PC-3 (cell line): ENCODE data around the gene SLC22A1. TPM values are rescaled to one million over a fixed set of nuclear protein-coding genes. Genes with fewer than 3 reads are reported as not detected.

ENCODE experiments used
- ATAC-seq: fragments of 200-7000 bp; cut with Tn5 transposase; 2 replicates; pipeline ENCODE4 v1.9.1; 2020; ENCODE audit warnings: mild to moderate bottlenecking, moderate library complexity
- BruUV-seq: library from RNA; stranded (reverse); fragments of 400-500 nt; replicated peaks from 2 replicates; lab custom pipeline; 2021; lab: Mats Ljungman, UMichigan
- CTCF ChIA-PET: fragments of 300-600 bp; sonication (Branson Sonifier 250); formaldehyde crosslinking; loops from one replicate; lab custom pipeline; 2022; ENCODE audit warnings: antibody characterized with exemption; lab: Charles Lee
- POLR2A ChIA-PET: fragments of 300-600 bp; sonication (Branson Sonifier 250); formaldehyde crosslinking; loops from one replicate; lab custom pipeline; 2022; ENCODE audit warnings: antibody characterized with exemption; ENCODE audit not compliant: unreplicated experiment; lab: Charles Lee
- DNase-seq: peaks from one replicate; pipeline ENCODE4 v3.0.0-alpha.2; 2015
- H2AFZ ChIP-seq: fragments of 300-600 bp; sonication (generic); 2 replicates; pipeline ENCODE4 v1.6.0; 2016; ENCODE audit warnings: antibody characterized with exemption, low read length
- H3F3A ChIP-seq: fragments of 300-600 bp; sonication (generic); one replicate; pipeline ENCODE4 v1.6.0; 2017; ENCODE audit warnings: antibody characterized with exemption, low read length, control low read depth, mild to moderate bottlenecking; ENCODE audit not compliant: unreplicated experiment
- H3K27ac ChIP-seq: fragments of 300-600 bp; sonication (generic); 2 replicates; pipeline ENCODE4 v1.5.1; 2016; ENCODE audit warnings: mild to moderate bottlenecking, low read length
- H3K27me3 ChIP-seq: fragments of 300-600 bp; sonication (generic); 2 replicates; pipeline ENCODE4 v1.6.1; 2016; ENCODE audit warnings: low read length, mixed read lengths
- H3K36me3 ChIP-seq: fragments of 300-600 bp; sonication (generic); 2 replicates; pipeline ENCODE4 v1.6.1; 2016; ENCODE audit warnings: low read depth, mixed run types, low read length, mixed read lengths
- H3K4me1 ChIP-seq: fragments of 300-600 bp; sonication (generic); 2 replicates; pipeline ENCODE4 v1.5.1; 2016; ENCODE audit warnings: low read length; ENCODE audit not compliant: insufficient read depth
- H3K4me2 ChIP-seq: fragments of 300-600 bp; sonication (generic); 2 replicates; pipeline ENCODE4 v1.6.0; 2016; ENCODE audit warnings: low read length
- H3K4me3 ChIP-seq: fragments of 300-600 bp; sonication (generic); 2 replicates; pipeline ENCODE4 v1.5.1; 2016; ENCODE audit warnings: mild to moderate bottlenecking, low read length, mixed read lengths
- H3K79me2 ChIP-seq: fragments of 300-600 bp; sonication (generic); 2 replicates; pipeline ENCODE4 v1.6.1; 2017; ENCODE audit warnings: low read length, mixed read lengths
- H3K9ac ChIP-seq: fragments of 300-600 bp; sonication (generic); 2 replicates; pipeline ENCODE4 v1.6.0; 2016; ENCODE audit warnings: mild to moderate bottlenecking, low read length
- H3K9me2 ChIP-seq: fragments of 300-600 bp; sonication (generic); replicated peaks from 2 replicates; pipeline ENCODE4 v1.6.1; 2016; ENCODE audit warnings: mixed run types, low read length, mixed read lengths
- H3K9me3 ChIP-seq: fragments of 300-600 bp; sonication (generic); 2 replicates; pipeline ENCODE4 v1.6.1; 2016; ENCODE audit warnings: low read length, mixed read lengths
- H4K20me1 ChIP-seq: fragments of 300-600 bp; sonication (generic); 2 replicates; pipeline ENCODE4 v1.6.1; 2016; ENCODE audit warnings: low read length, mixed read lengths
- CTCF ChIP-seq: fragments of 300-600 bp; sonication (generic); conservative IDR thresholded peaks from 2 replicates; pipeline ENCODE4 v1.5.1; 2017; ENCODE audit warnings: antibody characterized with exemption, low read depth, mild to moderate bottlenecking, low read length
- EZH2 ChIP-seq: fragments of 300-600 bp; sonication (generic); IDR thresholded peaks from one replicate; pipeline ENCODE4 v1.6.1; 2017; ENCODE audit warnings: antibody characterized with exemption, mild to moderate bottlenecking, low read length; ENCODE audit not compliant: unreplicated experiment
- EZH2phosphoT487 ChIP-seq: fragments of 300-600 bp; sonication (generic); IDR thresholded peaks from 2 replicates; pipeline ENCODE4 v1.6.1; 2018; ENCODE audit warnings: mild to moderate bottlenecking, antibody characterized with exemption, low read length, borderline replicate concordance
- intact Hi-C: fragments of 100-400 bp; cut with micrococcal nuclease; formaldehyde crosslinking; loops from 2 replicates; pipeline ENCODE4 v1.9.0; 2023
- total RNA-seq: library from RNA; depleted of rRNA; stranded (reverse); fragments of >200 nt; gene quantifications from 2 replicates; pipeline ENCODE4 v1.2.3, GENCODE V29; 2014

SLC22A1 gene
- total RNA-seq, 1 experiment from 2014 or later = 10.2 TPM

DNA sequence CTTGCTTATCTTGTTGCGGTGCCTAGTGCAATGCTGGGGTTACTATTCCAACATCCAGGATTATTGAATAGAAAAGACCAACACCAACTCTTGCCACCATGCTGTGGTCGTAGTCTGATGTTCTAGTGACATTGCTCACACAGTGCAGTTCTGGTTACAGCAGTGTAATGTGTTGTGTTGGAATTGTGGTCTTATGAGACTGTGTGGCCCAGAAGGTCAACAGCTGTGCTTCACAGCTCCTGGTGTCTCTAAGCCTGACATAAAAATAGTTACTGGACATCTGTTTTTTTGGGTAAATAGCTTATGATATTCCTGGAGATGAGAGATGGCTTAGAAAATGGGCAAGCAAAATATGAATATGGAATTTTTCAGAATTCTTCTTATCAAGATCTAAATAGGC is 79.4 kb downstream of the SLC22A1 start:
- no peaks in the 10 kb centered on the region for H3K27me3 ChIP-seq
- H2AFZ ChIP-seq = no peak overlapping the region
- H3K9ac ChIP-seq = no peak overlapping the region
- H3K4me2 ChIP-seq = no peak overlapping the region
- H3K79me2 ChIP-seq = no peaks in the 10 kb centered on the region
- BruUV-seq = no TSS peak
- no peaks in the 10 kb centered on the region for H3F3A ChIP-seq
- no peak for DNase-seq
- H3K9me2 ChIP-seq = no peaks in the 10 kb centered on the region
- CTCF ChIA-PET = no interaction called here
- no peak overlapping the region for H3K4me3 ChIP-seq
- H3K9me3 ChIP-seq = no peaks in the 10 kb centered on the region
- POLR2A ChIA-PET = no interaction called here
- no peak for TF ChIP-seq EZH2
- no peak for TF ChIP-seq CTCF
- no peak for TF ChIP-seq EZH2phosphoT487
- H3K4me1 ChIP-seq = no peaks in the 10 kb centered on the region; the same call in 1 of the 2 replicates
- no peaks in the 10 kb centered on the region for H4K20me1 ChIP-seq
- H3K36me3 ChIP-seq = no peaks in the 10 kb centered on the region
- ATAC-seq = no peak
- intact Hi-C loops = loop anchor here (5.0 kb wide), 1 partner anchor 59 kb away; no protein-coding TSS in a partner anchor
- H3K27ac ChIP-seq = no peak overlapping the region

DNA sequence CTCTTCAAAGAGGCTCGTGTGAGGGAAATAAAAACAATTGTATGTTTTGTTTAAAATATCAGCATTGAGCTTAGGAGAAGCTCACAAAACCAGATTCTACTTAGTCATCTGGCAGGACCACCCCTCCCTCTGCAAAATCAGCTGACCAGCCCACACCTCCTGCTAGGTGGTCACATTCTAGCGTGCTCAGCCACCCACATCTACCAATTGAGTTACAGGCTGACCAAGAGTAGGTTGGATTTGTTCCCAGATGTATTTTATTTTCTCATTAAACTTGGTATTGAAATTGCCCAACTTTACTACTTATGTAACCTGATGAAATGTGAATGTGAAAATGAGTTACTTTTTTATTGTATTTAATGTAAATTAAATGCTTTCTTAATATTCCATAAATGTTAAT is 80.8 kb downstream of the SLC22A1 start:
- H3F3A ChIP-seq = no peaks in the 10 kb centered on the region
- H3K27ac ChIP-seq = no peak overlapping the region
- H3K4me3 ChIP-seq = no peak overlapping the region
- TF ChIP-seq EZH2 (no peak), EZH2phosphoT487 (no peak), CTCF (no peak)
- ChIA-PET CTCF (no interaction called here), POLR2A (no interaction called here)
- H3K9me2 ChIP-seq = no peaks in the 10 kb centered on the region
- H3K4me2 ChIP-seq = no peak overlapping the region
- H3K79me2 ChIP-seq = no peaks in the 10 kb centered on the region
- DNase-seq (peak; percentile 3), ATAC-seq (no peak)
- BruUV-seq = no TSS peak
- H3K4me1 ChIP-seq = no peaks in the 10 kb centered on the region; the same call in 1 of the 2 replicates
- no peak overlapping the region for H3K9ac ChIP-seq
- intact Hi-C loops = loop anchor here (5.0 kb wide), 1 partner anchor 60 kb away; no protein-coding TSS in a partner anchor
- no peaks in the 10 kb centered on the region for H3K36me3 ChIP-seq
- H4K20me1 ChIP-seq = no peaks in the 10 kb centered on the region
- H3K9me3 ChIP-seq = no peaks in the 10 kb centered on the region
- no peaks in the 10 kb centered on the region for H3K27me3 ChIP-seq
- no peak overlapping the region for H2AFZ ChIP-seq

DNA sequence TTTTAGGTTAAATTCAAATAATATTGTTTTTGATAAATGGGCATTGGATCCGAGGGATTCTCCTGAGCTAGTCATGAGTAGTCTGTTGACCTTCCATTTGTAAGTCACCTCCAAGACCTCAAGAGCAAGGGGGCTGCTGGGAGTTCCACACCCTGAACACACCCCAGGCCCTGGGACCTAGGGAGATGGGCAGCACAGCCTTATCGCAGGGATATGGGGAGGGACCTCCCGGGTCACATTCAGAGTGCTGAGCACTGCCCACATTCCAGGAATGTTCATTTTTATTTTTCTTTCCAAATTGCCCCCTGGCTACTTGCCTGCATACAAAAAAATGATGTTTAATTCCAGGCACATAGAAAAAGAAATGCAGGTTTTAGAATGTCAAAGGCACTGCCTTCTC is 81.5 kb downstream of the SLC22A1 start:
- no peaks in the 10 kb centered on the region; the same call in 1 of the 2 replicates for H3K4me1 ChIP-seq
- no peaks in the 10 kb centered on the region for H3K36me3 ChIP-seq
- H3K9me2 ChIP-seq = no peaks in the 10 kb centered on the region
- no peak overlapping the region for H2AFZ ChIP-seq
- H4K20me1 ChIP-seq = no peaks in the 10 kb centered on the region
- ChIA-PET POLR2A (no interaction called here), CTCF (no interaction called here)
- H3K4me3 ChIP-seq = no peak overlapping the region
- no peak for TF ChIP-seq EZH2
- TF ChIP-seq EZH2phosphoT487 = no peak
- no peak for TF ChIP-seq CTCF
- no peak for DNase-seq
- no peaks in the 10 kb centered on the region for H3K27me3 ChIP-seq
- BruUV-seq = no TSS peak
- H3K9me3 ChIP-seq = no peaks in the 10 kb centered on the region
- no peak for ATAC-seq
- intact Hi-C loops = loop anchor here (5.0 kb wide), 1 partner anchor 61 kb away; no protein-coding TSS in a partner anchor
- no peak overlapping the region for H3K4me2 ChIP-seq
- no peaks in the 10 kb centered on the region for H3F3A ChIP-seq
- H3K9ac ChIP-seq = no peak overlapping the region
- H3K27ac ChIP-seq = no peak overlapping the region
- no peaks in the 10 kb centered on the region for H3K79me2 ChIP-seq
